Measurements from ENCODE around the gene THUMPD2. TPM values are rescaled to one million over a fixed set of nuclear protein-coding genes. Genes with fewer than 3 reads are reported as not detected.

THUMPD2 gene
- total RNA-seq, 1 experiment from 2014 or later: 19.5 TPM

GRCh38 chr2:39732482-39732881 is 46.6 kb downstream of the THUMPD2 start:
- TF ChIP-seq CTCF (conservative IDR thresholded peaks at IDR 0.05): no peak
- no peak overlapping the region for H4K91ac ChIP-seq (ENCODE audit: insufficient read length, low read depth, low read length)
- H4K20me1 ChIP-seq (ENCODE audit: control insufficient read depth, insufficient read depth, insufficient read length): no peaks in the 10 kb centered on the region
- Mint-ChIP-seq H3K9me3 (peaks cover 0 to 5% of the 10 kb centered on the region in 2 experiments; a peak in 3 of 5 replicates), H3K27me3 (ENCODE audit: low read depth) (no peaks in the 10 kb centered on the region), H3K4me1 (peaks cover 18 to 20% of the 10 kb centered on the region in 2 experiments), H3K4me3 (no peak overlapping the region), H3K36me3 (ENCODE audit: insufficient read depth in 1 of 3, low read depth in 3 of 3) (peaks cover 12 to 34% (median 23%) of the 10 kb centered on the region in 3 experiments; a peak in 6 of 7 replicates), H3K27ac (no peak overlapping the region)
- H3K27me3 ChIP-seq (ENCODE audit: insufficient read depth, low read length): no peaks in the 10 kb centered on the region
- no peak for DNase-seq
- no peak overlapping the region for H4K5ac ChIP-seq (ENCODE audit: insufficient read length, low read depth, low read length)
- WGBS (ENCODE audit: extremely low coverage, insufficient read length, low lambda C conversion rate): no CpG with 5 or more reads among the region's 1 CpG
- H3K23me2 ChIP-seq (ENCODE audit: insufficient read length, low read depth, low read length, poor library complexity, severe bottlenecking): no peaks in the 10 kb centered on the region
- H3K4me1 ChIP-seq (ENCODE audit: insufficient read depth, low read length): peaks cover 5% of the 10 kb centered on the region; the same call in 1 of the 2 replicates
- no peak overlapping the region for H3K4ac ChIP-seq (ENCODE audit: low read depth, low read length)
- H2BK12ac ChIP-seq (ENCODE audit: insufficient read length, low read depth, low read length): no peak overlapping the region
- H3K9ac ChIP-seq (ENCODE audit: extremely low read depth, insufficient read length, low read length): no peak overlapping the region
- no peaks in the 10 kb centered on the region for H3K79me2 ChIP-seq (ENCODE audit: insufficient read depth, low read length)
- H3K27ac ChIP-seq (ENCODE audit: insufficient read length, low read depth, low read length): no peak overlapping the region
- no peak overlapping the region for H3K18ac ChIP-seq (ENCODE audit: insufficient read length, low read depth, low read length)
- no peak overlapping the region for H2BK20ac ChIP-seq (ENCODE audit: low read depth, low read length, poor library complexity, severe bottlenecking)
- H3K4me2 ChIP-seq (ENCODE audit: insufficient read depth, insufficient read length, low read length): no peak overlapping the region
- H3K79me1 ChIP-seq (ENCODE audit: insufficient read depth, low read depth, low read length, poor library complexity, severe bottlenecking): peaks cover 4% of the 10 kb centered on the region
- H2BK120ac ChIP-seq (ENCODE audit: low read depth, low read length, poor library complexity, severe bottlenecking): no peak overlapping the region
- no peak overlapping the region for H2BK5ac ChIP-seq (ENCODE audit: insufficient read length, low read length)
- no peak overlapping the region for H2AFZ ChIP-seq (ENCODE audit: low read length)
- no peak overlapping the region for H3K56ac ChIP-seq (ENCODE audit: insufficient read length, low read depth, low read length)
- H2BK15ac ChIP-seq (ENCODE audit: low read depth, low read length): no peak overlapping the region
- H3T11ph ChIP-seq (ENCODE audit: low read length): no peak overlapping the region
- H3K14ac ChIP-seq (ENCODE audit: insufficient read depth, low read length): no peak overlapping the region
- no peak overlapping the region for H3K23ac ChIP-seq (ENCODE audit: insufficient read length, low read depth, low read length)
- H2AK5ac ChIP-seq (ENCODE audit: insufficient read length, low read length): no peak overlapping the region
- no peak overlapping the region for H4K8ac ChIP-seq (replicated peaks; ENCODE audit: insufficient read length, low read depth, low read length)
- no peaks in the 10 kb centered on the region for H3K9me3 ChIP-seq (ENCODE audit: control insufficient read depth, low read depth, low read length)

All from H9 (cell line).